KBM-7 (cell line): ENCODE data around the gene REX1BD.
A peak's percentile ranks its signal among the peaks of the same experiment; 100 is the strongest.

ENCODE experiments used
- DNase-seq: peaks from one replicate; pipeline ENCODE4 v3.0.0-alpha.2; 2015
- in situ Hi-C: fragments of 300-500 bp; cut with MboI; formaldehyde crosslinking; loops from 2 replicates; pipeline ENCODE4 v1.14.3; 2020; ENCODE audit warnings: low sequenced_read_pairs, low pct_unique_long_range_greater_than_20kb, mixed read lengths

REX1BD gene

GRCh38 chr19:18610556-18611326 is 22.1 kb downstream of the REX1BD start:
- in situ Hi-C loops: no loop called here
- DNase-seq: no peak

GRCh38 chr19:18611327-18612050 is 22.9 kb downstream of the REX1BD start:
- DNase-seq: no peak
- in situ Hi-C loops: no loop called here

- in situ Hi-C loops: no loop called here
- no peak for DNase-seq
Observed at GRCh38 chr19:18612051-18612771, 23.6 kb downstream of the REX1BD start.

- in situ Hi-C loops: no loop called here
- no peak for DNase-seq
Observed at GRCh38 chr19:18612772-18613588, 24.4 kb downstream of the REX1BD start, which contains the start of gene TMEM59L. TSS of gene TMEM59L (plus strand) at chr19:18612870. CDS start at chr19:18612959, 89 bp downstream.

- DNase-seq: no peak
Observed at GRCh38 chr19:18613589-18614234, 25.1 kb downstream of the REX1BD start.

GRCh38 chr19:18616023-18616422 is 27.4 kb downstream of the REX1BD start:
- in situ Hi-C loops: no loop called here
- DNase-seq: no peak

More at GRCh38 chr19:18613589-18614234, 25.1 kb downstream of the REX1BD start:
- in situ Hi-C loops: no loop called here

GRCh38 chr19:18617562-18617961 is 29.0 kb downstream of the REX1BD start:
- DNase-seq: no peak
- in situ Hi-C loops: no loop called here

- in situ Hi-C loops: no loop called here
- no peak for DNase-seq
Observed at GRCh38 chr19:18618236-18618635, 29.6 kb downstream of the REX1BD start.

- DNase-seq: no peak
- in situ Hi-C loops: no loop called here
Observed at GRCh38 chr19:18620311-18620710, 31.7 kb downstream of the REX1BD start.

GRCh38 chr19:18620902-18621301 is 32.3 kb downstream of the REX1BD start:
- in situ Hi-C loops: no loop called here
- no peak for DNase-seq

- no peak for DNase-seq
- in situ Hi-C loops: no loop called here
Observed at GRCh38 chr19:18626906-18627305, 38.3 kb downstream of the REX1BD start.

- no peak for DNase-seq
- in situ Hi-C loops: no loop called here
Observed at GRCh38 chr19:18629166-18630088, 40.8 kb downstream of the REX1BD start.

GRCh38 chr19:18633321-18633720 is 44.7 kb downstream of the REX1BD start:
- in situ Hi-C loops: no loop called here
- no peak for DNase-seq

GRCh38 chr19:18634612-18635297 is 46.2 kb downstream of the REX1BD start:
- in situ Hi-C loops: no loop called here
- DNase-seq: no peak

- in situ Hi-C loops: no loop called here
- DNase-seq: no peak
Observed at GRCh38 chr19:18635831-18636182, 47.2 kb downstream of the REX1BD start.

GRCh38 chr19:18636183-18636968 is 47.8 kb downstream of the REX1BD start:
- DNase-seq: peak; percentile 97
- in situ Hi-C loops: no loop called here
